Coronary artery (tissue), 2 donors: ENCODE measurements around the gene LILRB1.

Experiments
- DNase-seq: peaks from one replicate; pipeline ENCODE4 v3.0.0-alpha.2; 2017; ENCODE audit warnings: low spot score
- H3K27ac ChIP-seq, 2 donors: fragments of 200-600 bp; sonication (generic); one replicate each; pipeline ENCODE4 v1.5.1; 2016 to 2019
- H3K4me3 ChIP-seq: fragments of 200-600 bp; sonication (generic); 2 replicates; pipeline ENCODE4 v1.5.1; 2016; ENCODE audit warnings: mild to moderate bottlenecking, moderate library complexity
- TF ChIP-seq, protein P1 (sequence below): fragments of 200-600 bp; sonication (generic); IDR thresholded peaks from one replicate; pipeline ENCODE4 v1.5.1; 2019; ENCODE audit warnings: antibody characterized with exemption

Gene LILRB1

DNA sequence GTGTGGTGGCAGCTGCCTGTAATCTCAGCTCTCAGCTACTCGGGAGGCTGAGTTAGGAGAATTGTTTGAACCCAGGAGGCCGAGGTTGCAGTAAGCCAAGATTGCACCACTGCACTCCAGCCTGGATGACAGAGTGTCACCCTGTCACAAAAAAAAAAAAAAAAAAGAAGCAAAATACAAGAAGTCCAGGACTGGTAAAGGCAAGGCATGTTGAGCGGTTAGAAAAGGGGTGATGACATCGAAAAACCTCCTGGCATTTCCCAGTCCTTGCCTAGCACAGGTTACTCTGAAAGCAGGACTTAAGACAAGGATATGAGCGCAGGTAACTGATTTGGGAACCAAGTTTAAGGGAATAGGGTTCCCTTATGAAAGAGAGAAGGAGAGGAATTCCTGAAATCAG, 30.0 kb downstream of the LILRB1 start:
- Histone ChIP-seq H3K27ac (no peak overlapping the region), H3K4me3 (no peak overlapping the region)
- TF ChIP-seq, protein P1, sequence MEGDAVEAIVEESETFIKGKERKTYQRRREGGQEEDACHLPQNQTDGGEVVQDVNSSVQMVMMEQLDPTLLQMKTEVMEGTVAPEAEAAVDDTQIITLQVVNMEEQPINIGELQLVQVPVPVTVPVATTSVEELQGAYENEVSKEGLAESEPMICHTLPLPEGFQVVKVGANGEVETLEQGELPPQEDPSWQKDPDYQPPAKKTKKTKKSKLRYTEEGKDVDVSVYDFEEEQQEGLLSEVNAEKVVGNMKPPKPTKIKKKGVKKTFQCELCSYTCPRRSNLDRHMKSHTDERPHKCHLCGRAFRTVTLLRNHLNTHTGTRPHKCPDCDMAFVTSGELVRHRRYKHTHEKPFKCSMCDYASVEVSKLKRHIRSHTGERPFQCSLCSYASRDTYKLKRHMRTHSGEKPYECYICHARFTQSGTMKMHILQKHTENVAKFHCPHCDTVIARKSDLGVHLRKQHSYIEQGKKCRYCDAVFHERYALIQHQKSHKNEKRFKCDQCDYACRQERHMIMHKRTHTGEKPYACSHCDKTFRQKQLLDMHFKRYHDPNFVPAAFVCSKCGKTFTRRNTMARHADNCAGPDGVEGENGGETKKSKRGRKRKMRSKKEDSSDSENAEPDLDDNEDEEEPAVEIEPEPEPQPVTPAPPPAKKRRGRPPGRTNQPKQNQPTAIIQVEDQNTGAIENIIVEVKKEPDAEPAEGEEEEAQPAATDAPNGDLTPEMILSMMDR, result no peak
- no peak for DNase-seq

DNA sequence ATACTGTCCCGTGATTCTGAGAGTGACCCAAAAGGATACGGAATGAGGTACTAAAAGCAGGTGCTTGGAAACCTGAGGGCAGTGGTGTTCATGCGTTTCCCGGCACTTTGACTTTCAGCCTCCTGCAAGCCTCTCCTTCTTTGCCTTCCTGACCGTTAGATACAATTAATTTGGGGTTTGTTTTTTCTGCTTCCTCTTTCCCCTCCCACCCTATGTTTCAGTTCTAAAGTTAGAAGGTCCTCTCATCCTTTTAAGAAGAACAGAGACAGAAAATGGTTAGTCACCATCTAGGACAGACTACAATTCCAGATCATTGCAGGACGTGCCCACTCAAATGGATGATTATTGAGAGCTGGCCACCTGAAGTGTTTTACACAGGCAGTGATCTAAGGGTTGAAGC, 30.7 kb downstream of the LILRB1 start:
- DNase-seq, result no peak
- TF ChIP-seq, protein P1, result no peak
- Histone ChIP-seq H3K4me3 (no peak overlapping the region), H3K27ac (no peak overlapping the region)

DNA sequence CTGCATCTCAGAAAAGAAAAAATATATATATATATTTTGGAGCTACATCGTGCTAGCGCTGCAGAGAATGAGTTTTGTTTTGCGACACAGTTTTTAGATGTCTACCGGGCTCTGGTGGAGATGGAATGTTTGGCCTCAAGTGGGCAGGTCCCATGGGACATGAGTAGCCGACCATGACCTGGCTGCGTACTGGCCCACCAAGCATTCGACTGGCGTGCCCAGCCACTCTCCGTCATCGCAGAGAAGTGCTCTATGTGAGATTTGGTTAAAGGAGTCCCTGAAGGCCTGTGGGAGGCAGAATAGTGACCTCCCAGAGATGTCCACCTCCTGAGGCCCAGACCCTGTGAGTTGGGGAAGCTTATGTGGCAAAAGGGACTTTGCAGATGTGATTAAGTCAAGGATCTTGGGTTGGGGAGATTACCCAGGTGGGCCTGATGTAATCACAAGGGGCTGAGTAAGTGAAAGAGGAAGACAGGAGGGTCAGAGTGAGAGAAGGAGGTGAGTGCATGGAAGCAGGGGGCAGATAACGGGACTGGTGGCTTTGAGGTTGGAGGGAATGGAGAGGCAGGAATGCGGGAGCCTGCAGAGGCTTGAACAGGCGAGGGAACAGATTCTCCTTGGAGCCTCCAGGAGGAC, 31.7 kb downstream of the LILRB1 start:
- TF ChIP-seq, protein P1, result no peak
- no peak overlapping the region for H3K4me3 ChIP-seq
- no peak overlapping the region for H3K27ac ChIP-seq
- no peak for DNase-seq

DNA sequence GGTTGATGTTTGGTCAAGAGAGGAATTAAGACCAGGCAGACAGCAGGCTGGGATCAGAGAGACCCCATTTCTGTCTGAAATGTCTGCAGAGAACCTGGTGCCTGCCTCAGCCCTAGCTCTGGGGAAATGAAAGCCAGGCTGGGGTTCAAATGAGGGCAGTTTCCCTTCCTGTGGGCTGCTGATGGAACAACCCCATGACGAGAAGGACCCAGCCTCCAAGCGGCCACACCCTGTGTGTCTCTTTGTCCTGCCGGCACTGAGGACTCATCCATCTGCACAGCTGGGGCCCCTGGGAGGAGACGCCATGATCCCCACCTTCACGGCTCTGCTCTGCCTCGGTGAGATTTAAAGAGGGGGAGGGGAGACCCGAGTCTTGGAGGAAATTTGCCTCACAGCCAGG, 32.4 kb downstream of the LILRB1 start, which contains the start of gene LILRB4:
LILRB4 (plus strand) TSS at position 256 of the 400 bp plus-strand sequence; CDS start at position 305, 49 bp downstream.
- no peak for DNase-seq
- Histone ChIP-seq H3K27ac (no peak within 1 kb of the TSS), H3K4me3 (no peak within 1 kb of the TSS)
- TF ChIP-seq, protein P1, result no peak

DNA sequence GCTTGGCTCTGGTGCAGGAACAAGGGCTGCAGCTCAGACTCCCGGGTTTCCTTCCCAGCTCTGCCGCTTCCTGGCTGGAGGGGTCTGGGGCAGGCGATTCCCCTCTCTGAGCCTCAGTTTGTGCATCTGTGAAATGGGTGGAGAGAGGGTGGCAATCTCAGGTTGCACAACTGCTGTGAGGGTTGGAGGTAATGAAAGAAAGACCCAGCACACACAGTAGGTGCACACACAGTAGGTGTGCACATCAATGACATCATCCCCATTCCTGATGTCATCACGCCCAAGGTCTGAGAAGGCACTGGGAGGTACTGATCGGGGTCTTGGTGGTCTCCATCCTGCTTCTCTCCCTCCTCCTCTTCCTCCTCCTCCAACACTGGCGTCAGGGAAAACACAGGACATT, 35.2 kb downstream of the LILRB1 start:
- Histone ChIP-seq H3K4me3 (no peak overlapping the region), H3K27ac (no peak overlapping the region)
- DNase-seq, result no peak
- TF ChIP-seq, protein P1, result no peak

DNA sequence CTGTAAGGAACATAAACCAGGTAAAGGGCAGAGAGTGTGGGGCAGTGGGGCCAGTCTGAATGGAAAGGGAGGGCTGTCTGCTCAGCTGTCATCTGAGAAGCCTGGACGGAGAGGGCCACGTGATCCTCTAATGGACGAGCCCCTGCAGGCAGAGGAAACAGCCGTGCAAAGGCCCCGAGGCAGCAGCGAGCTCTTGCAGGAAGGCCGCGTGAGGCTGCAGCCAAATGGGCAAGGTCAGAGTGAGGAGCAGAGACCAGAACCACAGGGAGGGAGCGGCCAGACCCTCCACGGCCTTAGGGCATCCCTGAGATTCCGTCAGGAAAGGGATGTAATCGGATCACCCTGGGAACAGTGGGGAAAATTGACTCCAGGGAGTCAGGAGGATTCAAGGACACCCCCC, 36.9 kb downstream of the LILRB1 start:
- DNase-seq, result no peak
- TF ChIP-seq, protein P1, result no peak
- Histone ChIP-seq H3K4me3 (no peak overlapping the region), H3K27ac (no peak overlapping the region)

DNA sequence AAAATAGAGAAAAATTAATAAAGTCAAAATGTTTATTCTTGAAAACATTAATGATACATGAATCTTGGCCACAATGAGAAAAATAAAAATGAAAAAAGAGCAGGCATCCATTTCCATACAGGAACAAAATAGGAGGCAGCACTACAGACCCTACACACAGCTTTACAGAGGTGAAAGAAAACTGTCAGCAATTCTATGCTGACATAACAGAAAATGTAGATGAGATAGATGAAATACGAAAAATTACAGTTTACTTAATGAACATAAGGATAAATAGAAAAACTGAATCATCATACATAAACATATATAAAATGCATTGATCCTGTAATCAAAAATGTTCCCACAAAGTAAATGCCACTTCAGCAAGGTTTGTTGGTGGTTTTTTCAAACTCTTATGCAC, 38.1 kb downstream of the LILRB1 start:
- DNase-seq, result no peak
- Histone ChIP-seq H3K27ac (no peak overlapping the region), H3K4me3 (no peak overlapping the region)
- TF ChIP-seq, protein P1, result no peak
